T-helper 1 cell treated with Interleukin-12 subunit alpha and Interleukin-12 subunit beta and Interleukin-4 antibody, amounts not matched to agents 30 μg/mL and 1 μg/mL, for 36 hours (primary cell): Measurements from ENCODE around the gene FOXJ3.
"Not testable (repeated sequence)": the region's sequence is repeated elsewhere in the genome, so short reads cannot be mapped to it uniquely, and the experiment has no call there.

Source experiments
- H3K27ac Mint-ChIP-seq: one replicate; pipeline ENCODE4 v1.8.0; 2021; ENCODE audit warnings: mild to moderate bottlenecking, mixed read lengths
- H3K27me3 Mint-ChIP-seq: one replicate; pipeline ENCODE4 v1.8.0; 2021; ENCODE audit warnings: low read depth, mixed read lengths
- H3K36me3 Mint-ChIP-seq: one replicate; pipeline ENCODE4 v1.8.0; 2021; ENCODE audit warnings: low read depth, mixed read lengths
- H3K4me1 Mint-ChIP-seq: one replicate; pipeline ENCODE4 v1.8.0; 2021; ENCODE audit warnings: low read depth, mixed read lengths
- H3K4me3 Mint-ChIP-seq: one replicate; pipeline ENCODE4 v1.8.0; 2021; ENCODE audit warnings: mild to moderate bottlenecking, moderate library complexity, mixed read lengths
- H3K9me3 Mint-ChIP-seq: one replicate; pipeline ENCODE4 v1.8.0; 2021; ENCODE audit warnings: mixed read lengths

Gene FOXJ3

GRCh38 chr1:42221456-42221855, 113.6 kb downstream of the FOXJ3 start:
- no peaks in the 10 kb centered on the region for H3K9me3 Mint-ChIP-seq
- H3K36me3 Mint-ChIP-seq, result peaks cover 13% of the 10 kb centered on the region
- no peaks in the 10 kb centered on the region for H3K27me3 Mint-ChIP-seq
- H3K4me3 Mint-ChIP-seq, result no peak overlapping the region
- no peak overlapping the region for H3K27ac Mint-ChIP-seq
- H3K4me1 Mint-ChIP-seq, result peaks cover 2% of the 10 kb centered on the region

GRCh38 chr1:42219627-42220026, 115.4 kb downstream of the FOXJ3 start:
- H3K36me3 Mint-ChIP-seq, result peaks cover 14% of the 10 kb centered on the region
- H3K9me3 Mint-ChIP-seq, result peaks cover 2% of the 10 kb centered on the region
- peaks cover 2% of the 10 kb centered on the region for H3K4me1 Mint-ChIP-seq
- H3K27me3 Mint-ChIP-seq, result no peaks in the 10 kb centered on the region
- H3K27ac Mint-ChIP-seq, result no peak overlapping the region
- H3K4me3 Mint-ChIP-seq, result no peak overlapping the region

- Mint-ChIP-seq H3K36me3 (peaks cover 35% of the 10 kb centered on the region), H3K27me3 (no peaks in the 10 kb centered on the region), H3K9me3 (peaks cover 20% of the 10 kb centered on the region), H3K4me3 (no peak overlapping the region), H3K4me1 (peaks cover 2% of the 10 kb centered on the region), H3K27ac (no peak overlapping the region)
Measured at GRCh38 chr1:42214447-42214871, 120.6 kb downstream of the FOXJ3 start.

GRCh38 chr1:42211224-42211623, 123.8 kb downstream of the FOXJ3 start:
- H3K4me3 Mint-ChIP-seq, result no peak overlapping the region
- H3K36me3 Mint-ChIP-seq, result peaks cover 45% of the 10 kb centered on the region
- peaks cover 31% of the 10 kb centered on the region for H3K9me3 Mint-ChIP-seq
- H3K27ac Mint-ChIP-seq, result no peak overlapping the region
- H3K27me3 Mint-ChIP-seq, result no peaks in the 10 kb centered on the region
- peaks cover 4% of the 10 kb centered on the region for H3K4me1 Mint-ChIP-seq

- H3K36me3 Mint-ChIP-seq, result peaks cover 48% of the 10 kb centered on the region
Measured at GRCh38 chr1:42210421-42211133, 124.5 kb downstream of the FOXJ3 start.

GRCh38 chr1:42209526-42210251, 125.3 kb downstream of the FOXJ3 start:
- peaks cover 50% of the 10 kb centered on the region for H3K36me3 Mint-ChIP-seq
- H3K9me3 Mint-ChIP-seq, result peaks cover 30% of the 10 kb centered on the region
- peaks cover 4% of the 10 kb centered on the region for H3K4me1 Mint-ChIP-seq
- no peak overlapping the region for H3K4me3 Mint-ChIP-seq
- no peaks in the 10 kb centered on the region for H3K27me3 Mint-ChIP-seq
- H3K27ac Mint-ChIP-seq, result no peak overlapping the region

More at GRCh38 chr1:42210421-42211133, 124.5 kb downstream of the FOXJ3 start:
- Mint-ChIP-seq H3K4me1 (peaks cover 4% of the 10 kb centered on the region), H3K9me3 (peaks cover 31% of the 10 kb centered on the region), H3K27ac (no peak overlapping the region), H3K4me3 (no peak overlapping the region), H3K27me3 (no peaks in the 10 kb centered on the region)

- H3K4me1 Mint-ChIP-seq, H3K4me3 Mint-ChIP-seq, H3K27ac Mint-ChIP-seq, H3K27me3 Mint-ChIP-seq: not testable (repeated sequence)
- peaks cover 29% of the 10 kb centered on the region for H3K9me3 Mint-ChIP-seq
- peaks cover 55% of the 10 kb centered on the region for H3K36me3 Mint-ChIP-seq
Measured at GRCh38 chr1:42206930-42207329, 128.1 kb downstream of the FOXJ3 start.

- H3K36me3 Mint-ChIP-seq, result peaks cover 54% of the 10 kb centered on the region
- no peaks in the 10 kb centered on the region for H3K27me3 Mint-ChIP-seq
- H3K4me1 Mint-ChIP-seq, result peaks cover 4% of the 10 kb centered on the region
- peaks cover 31% of the 10 kb centered on the region for H3K9me3 Mint-ChIP-seq
- no peak overlapping the region for H3K27ac Mint-ChIP-seq
- no peak overlapping the region for H3K4me3 Mint-ChIP-seq
Measured at GRCh38 chr1:42206164-42206563, 128.9 kb downstream of the FOXJ3 start.

GRCh38 chr1:42201986-42202385, 133.0 kb downstream of the FOXJ3 start:
- peaks cover 23% of the 10 kb centered on the region for H3K9me3 Mint-ChIP-seq
- no peaks in the 10 kb centered on the region for H3K27me3 Mint-ChIP-seq
- no peak overlapping the region for H3K4me3 Mint-ChIP-seq
- no peaks in the 10 kb centered on the region for H3K4me1 Mint-ChIP-seq
- H3K27ac Mint-ChIP-seq, result no peak overlapping the region
- H3K36me3 Mint-ChIP-seq, result peaks cover 60% of the 10 kb centered on the region

- Mint-ChIP-seq H3K9me3 (peaks cover 14% of the 10 kb centered on the region), H3K27ac (no peak overlapping the region), H3K4me1 (no peaks in the 10 kb centered on the region), H3K27me3 (no peaks in the 10 kb centered on the region), H3K4me3 (no peak overlapping the region), H3K36me3 (peaks cover 41% of the 10 kb centered on the region)
Measured at GRCh38 chr1:42198251-42198650, 136.8 kb downstream of the FOXJ3 start.

- Mint-ChIP-seq H3K9me3 (no peaks in the 10 kb centered on the region), H3K27ac (no peak overlapping the region), H3K4me3 (no peak overlapping the region), H3K36me3 (peaks cover 30% of the 10 kb centered on the region), H3K27me3 (no peaks in the 10 kb centered on the region), H3K4me1 (peaks cover 3% of the 10 kb centered on the region)
Measured at GRCh38 chr1:42195841-42196240, 139.2 kb downstream of the FOXJ3 start.

- H3K36me3 Mint-ChIP-seq, result peaks cover 29% of the 10 kb centered on the region
- no peak overlapping the region for H3K27ac Mint-ChIP-seq
- peaks cover 3% of the 10 kb centered on the region for H3K4me1 Mint-ChIP-seq
- no peaks in the 10 kb centered on the region for H3K27me3 Mint-ChIP-seq
- H3K9me3 Mint-ChIP-seq, result no peaks in the 10 kb centered on the region
- no peak overlapping the region for H3K4me3 Mint-ChIP-seq
Measured at GRCh38 chr1:42192106-42192505, 142.9 kb downstream of the FOXJ3 start.

GRCh38 chr1:42191319-42191718, 143.7 kb downstream of the FOXJ3 start:
- H3K27ac Mint-ChIP-seq, result no peak overlapping the region
- no peaks in the 10 kb centered on the region for H3K9me3 Mint-ChIP-seq
- H3K27me3 Mint-ChIP-seq, result no peaks in the 10 kb centered on the region
- H3K36me3 Mint-ChIP-seq, result peaks cover 25% of the 10 kb centered on the region
- peaks cover 3% of the 10 kb centered on the region for H3K4me1 Mint-ChIP-seq
- H3K4me3 Mint-ChIP-seq, result no peak overlapping the region

- H3K9me3 Mint-ChIP-seq, result no peaks in the 10 kb centered on the region
- peaks cover 33% of the 10 kb centered on the region for H3K36me3 Mint-ChIP-seq
- H3K27me3 Mint-ChIP-seq, result no peaks in the 10 kb centered on the region
- H3K27ac Mint-ChIP-seq, result no peak overlapping the region
- peaks cover 3% of the 10 kb centered on the region for H3K4me1 Mint-ChIP-seq
- H3K4me3 Mint-ChIP-seq, result no peak overlapping the region
Measured at GRCh38 chr1:42189931-42190853, 144.8 kb downstream of the FOXJ3 start.
